IMR-90 (cell line): ENCODE data around the gene DYNC1LI2. TPM values are rescaled to one million over a fixed set of nuclear protein-coding genes. Genes with fewer than 3 reads are reported as not detected.

ENCODE experiments used
- ATAC-seq: fragments of 200-7000 bp; cut with Tn5 transposase; 2 replicates; pipeline ENCODE4 v1.9.1; 2020; ENCODE audit warnings: low read depth, mild to moderate bottlenecking, moderate library complexity
- BruUV-seq: library from RNA; stranded (reverse); fragments of 400-500 nt; replicated peaks from 2 replicates; lab custom pipeline; 2021; lab: Mats Ljungman, UMichigan
- CTCF ChIA-PET: fragments of 300-600 bp; formaldehyde crosslinking; extraction: SDS; loops from one replicate; lab custom pipeline; 2021; ENCODE audit warnings: antibody characterized with exemption; lab: Yijun Ruan, JAX
- POLR2A ChIA-PET: fragments of 300-600 bp; sonication (Branson Sonifier 250); formaldehyde crosslinking; loops from one replicate; lab custom pipeline; 2022; ENCODE audit warnings: antibody characterized with exemption; ENCODE audit not compliant: unreplicated experiment; lab: Charles Lee
- DNase-seq: peaks from one replicate; pipeline ENCODE4 v3.0.0; 2013
- H2AFZ ChIP-seq: replicated peaks from 2 replicates; pipeline ENCODE3; 2013; ENCODE audit warnings: low read length, mild to moderate bottlenecking; ENCODE audit not compliant: poor library complexity
- H2AK5ac ChIP-seq: 2 replicates; pipeline ENCODE4 v1.6.1; 2013; ENCODE audit warnings: low read depth, low read length, inconsistent platforms
- H2AK9ac ChIP-seq: replicated peaks from 2 replicates; pipeline ENCODE3; 2013; ENCODE audit warnings: mild to moderate bottlenecking, low read depth, low read length, moderate library complexity; ENCODE audit not compliant: poor library complexity
- H2BK120ac ChIP-seq: 2 replicates; pipeline ENCODE4 v1.6.1; 2013; ENCODE audit warnings: low read depth, low read length, inconsistent platforms
- H2BK15ac ChIP-seq: 3 replicates; pipeline ENCODE4 v1.6.1; 2013; ENCODE audit warnings: low read depth, low read length, inconsistent platforms
- H2BK20ac ChIP-seq: 2 replicates; pipeline ENCODE4 v1.6.1; 2013; ENCODE audit warnings: low read depth, mild to moderate bottlenecking, inconsistent platforms, low read length, moderate library complexity
- H2BK5ac ChIP-seq: 2 replicates; pipeline ENCODE4 v1.6.1; 2013; ENCODE audit warnings: mild to moderate bottlenecking, low read depth, low read length, inconsistent platforms; ENCODE audit not compliant: poor library complexity, severe bottlenecking
- H3K14ac ChIP-seq: replicated peaks from 2 replicates; pipeline ENCODE4 v1.6.1; 2013; ENCODE audit warnings: low read depth, low read length, inconsistent platforms
- H3K18ac ChIP-seq: 2 replicates; pipeline ENCODE4 v1.6.1; 2013; ENCODE audit warnings: low read depth, low read length, control low read depth
- H3K23ac ChIP-seq: 2 replicates; pipeline ENCODE4 v1.6.1; 2013; ENCODE audit warnings: low read depth, low read length, inconsistent platforms
- H3K27ac ChIP-seq: 2 replicates; pipeline ENCODE4 v1.5.1; 2013; ENCODE audit warnings: mild to moderate bottlenecking, control low read depth, low read length; ENCODE audit not compliant: insufficient read depth
- H3K27me3 ChIP-seq: 2 replicates; pipeline ENCODE4 v1.6.1; 2013; ENCODE audit warnings: low read length; ENCODE audit not compliant: control insufficient read depth, insufficient read depth
- H3K36me3 ChIP-seq: 2 replicates; pipeline ENCODE4 v1.6.1; 2013; ENCODE audit warnings: low read length, mixed read lengths; ENCODE audit not compliant: control insufficient read depth, insufficient read depth
- H3K4ac ChIP-seq: 2 replicates; pipeline ENCODE4 v1.6.1; 2013; ENCODE audit warnings: low read depth, low read length, inconsistent platforms
- H3K4me1 ChIP-seq: 2 replicates; pipeline ENCODE4 v1.6.1; 2013; ENCODE audit warnings: low read length, mixed read lengths; ENCODE audit not compliant: control insufficient read depth, insufficient read depth
- H3K4me2 ChIP-seq: 2 replicates; pipeline ENCODE4 v1.6.1; 2013; ENCODE audit warnings: low read depth, mild to moderate bottlenecking, control low read depth, low read length, moderate library complexity
- H3K4me3 ChIP-seq: 2 replicates; pipeline ENCODE4 v1.5.1; 2013; ENCODE audit warnings: low read depth, mild to moderate bottlenecking, control low read depth, low read length, moderate library complexity; ENCODE audit not compliant: insufficient read depth
- H3K56ac ChIP-seq: 2 replicates; pipeline ENCODE4 v1.6.1; 2013; ENCODE audit warnings: low read length, inconsistent platforms; ENCODE audit not compliant: insufficient read depth; ENCODE audit errors: extremely low read depth
- H3K79me1 ChIP-seq, 2 experiments: 2 replicates each; pipeline ENCODE4 v1.6.1; 2013; ENCODE audit warnings: low read length in 2 of 2, inconsistent platforms in 1 of 2, low read depth in 1 of 2
- H3K9ac ChIP-seq: 2 replicates; pipeline ENCODE4 v1.6.1; 2013; ENCODE audit warnings: low read depth, low read length, control low read depth
- H3K9me1 ChIP-seq: 2 replicates; pipeline ENCODE4 v1.6.1; 2013; ENCODE audit warnings: low read length, inconsistent platforms; ENCODE audit not compliant: insufficient read depth
- H3K9me3 ChIP-seq: 2 replicates; pipeline ENCODE4 v1.6.1; 2013; ENCODE audit warnings: low read length; ENCODE audit not compliant: control insufficient read depth, insufficient read depth
- H4K20me1 ChIP-seq: 2 replicates; pipeline ENCODE4 v1.6.1; 2013; ENCODE audit warnings: low read length, inconsistent platforms; ENCODE audit not compliant: insufficient read depth
- H4K5ac ChIP-seq: 2 replicates; pipeline ENCODE4 v1.6.1; 2013; ENCODE audit warnings: mild to moderate bottlenecking, low read depth, low read length, control low read depth
- H4K8ac ChIP-seq, 2 experiments: 2 replicates each; pipeline ENCODE4 v1.6.1; 2013; ENCODE audit warnings: low read depth in 2 of 2, low read length in 2 of 2, control low read depth in 1 of 2, inconsistent platforms in 1 of 2
- H4K91ac ChIP-seq: 2 replicates; pipeline ENCODE4 v1.6.1; 2013; ENCODE audit warnings: low read depth, low read length, inconsistent platforms; ENCODE audit not compliant: insufficient read depth
- BHLHE40 ChIP-seq: fragments of 150-350 bp; IDR thresholded peaks from 2 replicates; pipeline ENCODE4 v1.6.1; 2016; ENCODE audit warnings: mild to moderate bottlenecking, low read depth, low read length
- CEBPB ChIP-seq: IDR thresholded peaks from 2 replicates; pipeline ENCODE4 v1.6.1; 2012; ENCODE audit warnings: low read depth, low read length, improper control_type of control experiment
- CHD1 ChIP-seq: IDR thresholded peaks from 2 replicates; pipeline ENCODE4 v1.6.1; 2012; ENCODE audit warnings: low read depth, low read length, improper control_type of control experiment
- FOS ChIP-seq: fragments of 150-350 bp; IDR thresholded peaks from 2 replicates; pipeline ENCODE4 v1.6.1; 2016; ENCODE audit warnings: low read depth, low read length
- MAFK ChIP-seq: IDR thresholded peaks from 2 replicates; pipeline ENCODE4 v1.6.1; 2012; ENCODE audit warnings: low read depth, low read length, improper control_type of control experiment
- MAZ ChIP-seq: IDR thresholded peaks from 2 replicates; pipeline ENCODE4 v1.6.1; 2012; ENCODE audit warnings: low read depth, mild to moderate bottlenecking, low read length, improper control_type of control experiment, moderate library complexity, borderline replicate concordance
- MXI1 ChIP-seq: IDR thresholded peaks from 2 replicates; pipeline ENCODE4 v1.6.1; 2012; ENCODE audit warnings: low read depth, mild to moderate bottlenecking, low read length, moderate library complexity, borderline replicate concordance
- NFE2L2 ChIP-seq: fragments of 150-350 bp; IDR thresholded peaks from 2 replicates; pipeline ENCODE4 v1.6.1; 2016; ENCODE audit warnings: low read depth, mild to moderate bottlenecking, low read length
- POLR2A ChIP-seq: IDR thresholded peaks from 2 replicates; pipeline ENCODE4 v1.6.1; 2012; ENCODE audit warnings: mild to moderate bottlenecking, low read depth, low read length
- RAD21 ChIP-seq: IDR thresholded peaks from 2 replicates; pipeline ENCODE4 v1.6.1; 2012; ENCODE audit warnings: low read length, improper control_type of control experiment
- RFX5 ChIP-seq: IDR thresholded peaks from 2 replicates; pipeline ENCODE4 v1.8.0; 2012; ENCODE audit warnings: low read depth, mild to moderate bottlenecking, low read length, moderate library complexity
- SMC3 ChIP-seq: fragments of 150-350 bp; IDR thresholded peaks from 2 replicates; pipeline ENCODE4 v1.6.1; 2016; ENCODE audit warnings: low read depth, mild to moderate bottlenecking, antibody characterized with exemption, low read length, moderate library complexity
- WGBS, 2 experiments: methylation state at CpG; one replicate each; pipeline versions ENCODE4 v1.1.5 to v1.1.7; 2013; ENCODE audit warnings: missing lambda C conversion rate in 2 of 2; ENCODE audit not compliant: insufficient read length in 1 of 2; ENCODE audit errors: extremely low coverage in 2 of 2; 5-methylcytosine and 5-hydroxymethylcytosine counted together
- dilution Hi-C: fragments of 300-500 bp; cut with HindIII; formaldehyde crosslinking; loops from one replicate; pipeline ENCODE4 v1.14.3; 2018; ENCODE audit warnings: low sequenced_read_pairs; ENCODE audit not compliant: unreplicated experiment
- in situ Hi-C: fragments of 300-500 bp; cut with MboI; formaldehyde crosslinking; loops from 3 replicates; pipeline ENCODE4 v1.14.3; 2019; ENCODE audit warnings: low sequenced_read_pairs, inconsistent platforms, mixed read lengths
- intact Hi-C: fragments of 100-400 bp; cut with micrococcal nuclease; formaldehyde crosslinking; loops from 2 replicates; pipeline ENCODE4 v1.10.0; 2022
- polyA plus RNA-seq, 3 experiments: library from polyadenylated mRNA; depleted of rRNA; stranded (reverse); fragments of >200 nt; gene quantifications; 2 replicates each; pipeline ENCODE4 v1.2.3, GENCODE V29; 2012; ENCODE audit warnings: low replicate concordance in 1 of 3
- total RNA-seq: library from RNA; depleted of rRNA; stranded (reverse); fragments of >200 nt; gene quantifications from 2 replicates; pipeline ENCODE4 v1.2.3, GENCODE V29; 2012
- TF ChIP-seq, protein P1 (sequence below): fragments of 150-350 bp; IDR thresholded peaks from 2 replicates; pipeline ENCODE4 v1.6.1; 2017; ENCODE audit warnings: mild to moderate bottlenecking, antibody characterized with exemption, low read length, low read depth
- TF ChIP-seq, protein P2 (sequence below): fragments of 150-350 bp; IDR thresholded peaks from 2 replicates; pipeline ENCODE4 v1.6.1; 2016; ENCODE audit warnings: low read depth, mild to moderate bottlenecking, low read length, moderate library complexity, borderline replicate concordance
- TF ChIP-seq, protein P3 (sequence below): conservative IDR thresholded peaks from 2 replicates; pipeline ENCODE4 v1.5.1; 2012; ENCODE audit warnings: mild to moderate bottlenecking, low read depth, low read length, improper control_type of control experiment

Gene DYNC1LI2
- total and polyA plus RNA-seq, 2 of the 4 experiments (the other 2 are of a cell fraction): 65.3 to 88.4 TPM

DNA sequence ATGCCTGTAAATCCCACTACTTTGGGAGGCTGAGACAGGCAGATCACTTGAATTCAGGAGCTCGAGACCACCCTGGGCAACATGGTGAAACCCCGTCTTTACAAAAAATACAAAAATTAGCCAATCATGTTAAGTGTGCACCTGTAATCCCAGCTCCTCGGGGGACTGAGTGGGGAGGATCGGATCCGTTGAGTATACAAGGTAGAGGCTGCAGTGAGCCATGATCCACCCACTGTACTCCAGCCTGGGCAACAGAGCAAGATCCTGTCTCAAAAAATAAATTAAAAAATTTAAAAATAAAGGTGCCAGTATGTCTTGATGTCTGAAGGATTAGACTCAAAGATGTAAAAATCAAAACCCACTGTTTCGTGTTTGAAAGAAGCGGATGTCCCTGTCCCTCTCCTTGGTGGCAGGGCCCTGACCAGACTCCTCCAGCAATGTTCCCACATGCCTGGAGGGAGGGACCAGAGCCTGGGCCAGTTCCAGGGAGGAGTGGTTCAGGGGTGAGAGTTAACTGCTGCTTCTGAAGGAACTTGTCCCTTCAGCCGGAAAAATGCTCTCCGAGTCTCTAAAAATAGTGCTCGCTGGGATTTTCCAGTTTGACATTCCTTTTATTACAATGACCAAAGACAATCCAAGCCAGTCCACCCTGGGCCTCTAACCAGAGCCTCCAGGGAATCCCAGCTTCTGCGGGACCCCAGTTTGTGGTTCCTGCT lies 45.5 kb downstream of the DYNC1LI2 start:
- Histone ChIP-seq H3K9ac (no peak overlapping the region), H2BK120ac (peak overlapping the region; percentile 41; the same call in 1 of the 2 replicates), H2AK5ac (no peak overlapping the region), H3K56ac (no peak overlapping the region), H4K20me1 (no peaks in the 10 kb centered on the region), H3K4me3 (no peak overlapping the region), H3K4me1 (peaks cover 4% of the 10 kb centered on the region), H3K36me3 (no peaks in the 10 kb centered on the region), H3K4ac (peak overlapping the region; percentile 60), H2AFZ (peak overlapping the region; percentile 66), H3K18ac (no peak overlapping the region), H4K8ac (peak overlapping the region in 1 of 2 experiments; percentile 63; a peak in 1 of 4 replicates), H2BK5ac (no peak overlapping the region), H2AK9ac (peak overlapping the region; percentile 3), H3K23ac (no peak overlapping the region; the same call in 1 of the 2 replicates), H4K91ac (no peak overlapping the region), H3K4me2 (no peak overlapping the region), H3K9me3 (no peaks in the 10 kb centered on the region), H2BK15ac (no peak overlapping the region), H3K14ac (peak overlapping the region; percentile 55), H4K5ac (peak overlapping the region; percentile 15; the same call in 1 of the 2 replicates), H3K79me1 (no peaks in the 10 kb centered on the region), H2BK20ac (peak overlapping the region; percentile 26; the same call in 1 of the 2 replicates), H3K9me1 (0 out of 2 replicates have a peak, but pooled peaks cover 4% of the 10 kb centered on the region), H3K27me3 (no peaks in the 10 kb centered on the region), H3K27ac (no peak overlapping the region)
- no TSS peak for BruUV-seq
- ChIA-PET POLR2A (no interaction called here), CTCF (no interaction called here)
- no CpG with 5 or more reads among the region's 11 CpGs for WGBS, 2 experiments
- intact Hi-C loops: no loop called here
- in situ Hi-C loops: no loop called here
- ATAC-seq: peak; percentile 51; the same call in 1 of the 2 replicates
- DNase-seq: peak; percentile 44
- dilution Hi-C loops: no loop called here
- no peak for TF ChIP-seq MAZ
- TF ChIP-seq POLR2A: no peak
- TF ChIP-seq NFE2L2: no peak
- TF ChIP-seq FOS: no peak
- TF ChIP-seq SMC3: no peak
- no peak for TF ChIP-seq BHLHE40
- no peak for TF ChIP-seq CHD1
- no peak for TF ChIP-seq CEBPB
- no peak for TF ChIP-seq MAFK
- TF ChIP-seq MXI1: no peak
- TF ChIP-seq, protein P1, sequence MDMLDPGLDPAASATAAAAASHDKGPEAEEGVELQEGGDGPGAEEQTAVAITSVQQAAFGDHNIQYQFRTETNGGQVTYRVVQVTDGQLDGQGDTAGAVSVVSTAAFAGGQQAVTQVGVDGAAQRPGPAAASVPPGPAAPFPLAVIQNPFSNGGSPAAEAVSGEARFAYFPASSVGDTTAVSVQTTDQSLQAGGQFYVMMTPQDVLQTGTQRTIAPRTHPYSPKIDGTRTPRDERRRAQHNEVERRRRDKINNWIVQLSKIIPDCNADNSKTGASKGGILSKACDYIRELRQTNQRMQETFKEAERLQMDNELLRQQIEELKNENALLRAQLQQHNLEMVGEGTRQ: no peak
- TF ChIP-seq, protein P2, sequence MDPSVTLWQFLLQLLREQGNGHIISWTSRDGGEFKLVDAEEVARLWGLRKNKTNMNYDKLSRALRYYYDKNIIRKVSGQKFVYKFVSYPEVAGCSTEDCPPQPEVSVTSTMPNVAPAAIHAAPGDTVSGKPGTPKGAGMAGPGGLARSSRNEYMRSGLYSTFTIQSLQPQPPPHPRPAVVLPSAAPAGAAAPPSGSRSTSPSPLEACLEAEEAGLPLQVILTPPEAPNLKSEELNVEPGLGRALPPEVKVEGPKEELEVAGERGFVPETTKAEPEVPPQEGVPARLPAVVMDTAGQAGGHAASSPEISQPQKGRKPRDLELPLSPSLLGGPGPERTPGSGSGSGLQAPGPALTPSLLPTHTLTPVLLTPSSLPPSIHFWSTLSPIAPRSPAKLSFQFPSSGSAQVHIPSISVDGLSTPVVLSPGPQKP: no peak
- TF ChIP-seq RFX5: no peak
- TF ChIP-seq, protein P3, sequence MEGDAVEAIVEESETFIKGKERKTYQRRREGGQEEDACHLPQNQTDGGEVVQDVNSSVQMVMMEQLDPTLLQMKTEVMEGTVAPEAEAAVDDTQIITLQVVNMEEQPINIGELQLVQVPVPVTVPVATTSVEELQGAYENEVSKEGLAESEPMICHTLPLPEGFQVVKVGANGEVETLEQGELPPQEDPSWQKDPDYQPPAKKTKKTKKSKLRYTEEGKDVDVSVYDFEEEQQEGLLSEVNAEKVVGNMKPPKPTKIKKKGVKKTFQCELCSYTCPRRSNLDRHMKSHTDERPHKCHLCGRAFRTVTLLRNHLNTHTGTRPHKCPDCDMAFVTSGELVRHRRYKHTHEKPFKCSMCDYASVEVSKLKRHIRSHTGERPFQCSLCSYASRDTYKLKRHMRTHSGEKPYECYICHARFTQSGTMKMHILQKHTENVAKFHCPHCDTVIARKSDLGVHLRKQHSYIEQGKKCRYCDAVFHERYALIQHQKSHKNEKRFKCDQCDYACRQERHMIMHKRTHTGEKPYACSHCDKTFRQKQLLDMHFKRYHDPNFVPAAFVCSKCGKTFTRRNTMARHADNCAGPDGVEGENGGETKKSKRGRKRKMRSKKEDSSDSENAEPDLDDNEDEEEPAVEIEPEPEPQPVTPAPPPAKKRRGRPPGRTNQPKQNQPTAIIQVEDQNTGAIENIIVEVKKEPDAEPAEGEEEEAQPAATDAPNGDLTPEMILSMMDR: no peak
- TF ChIP-seq RAD21: no peak
